ENCODE data around the gene ARL14.
"Not testable (repeated sequence)": the region's sequence is repeated elsewhere in the genome, so short reads cannot be mapped to it uniquely, and the experiment has no call there.

The ARL14 gene

DNA sequence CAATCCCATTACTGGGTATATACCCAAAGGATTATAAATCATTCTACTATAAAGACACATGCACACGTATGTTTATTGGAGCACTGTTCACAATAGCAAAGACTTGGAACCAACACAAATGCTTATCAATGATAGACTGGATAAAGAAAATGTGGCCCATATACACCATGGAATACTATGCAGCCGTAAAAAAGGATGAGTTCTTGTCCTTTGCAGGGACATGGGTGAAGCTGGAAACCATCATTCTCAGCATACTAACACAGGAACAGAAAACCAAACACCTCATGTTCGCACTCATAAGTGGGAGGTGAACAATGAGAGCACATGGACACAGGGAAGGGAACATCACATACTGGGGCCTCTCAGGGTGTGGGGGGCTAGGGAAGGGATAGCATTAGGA is 36.2 kb downstream of the ARL14 start:
- intact Hi-C loops (cut with DNase I); DNase-seq: not testable (repeated sequence)

DNA sequence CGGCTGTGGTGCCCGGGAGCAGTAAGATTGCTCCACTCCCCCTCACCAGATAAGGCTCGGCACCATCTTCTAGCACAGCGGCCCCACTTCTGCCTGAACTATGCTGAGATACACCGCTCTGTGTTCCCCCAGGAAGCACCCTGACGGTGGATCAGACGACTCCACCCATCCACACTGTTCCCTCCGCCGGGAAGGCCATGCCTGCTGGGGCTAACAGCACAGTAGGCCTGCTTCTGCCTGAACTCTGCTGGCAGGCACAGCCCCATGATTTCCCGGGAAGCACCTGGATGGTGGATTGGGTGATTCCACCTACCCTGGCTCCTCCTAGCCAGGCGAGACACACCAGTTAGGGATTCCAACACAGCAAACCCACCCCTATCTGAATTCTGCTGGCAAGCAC is 42.8 kb downstream of the ARL14 start:
- peak in 1 of 10 donors; percentile 50 for DNase-seq
- intact Hi-C loops (cut with DNase I): no loop called here

DNA sequence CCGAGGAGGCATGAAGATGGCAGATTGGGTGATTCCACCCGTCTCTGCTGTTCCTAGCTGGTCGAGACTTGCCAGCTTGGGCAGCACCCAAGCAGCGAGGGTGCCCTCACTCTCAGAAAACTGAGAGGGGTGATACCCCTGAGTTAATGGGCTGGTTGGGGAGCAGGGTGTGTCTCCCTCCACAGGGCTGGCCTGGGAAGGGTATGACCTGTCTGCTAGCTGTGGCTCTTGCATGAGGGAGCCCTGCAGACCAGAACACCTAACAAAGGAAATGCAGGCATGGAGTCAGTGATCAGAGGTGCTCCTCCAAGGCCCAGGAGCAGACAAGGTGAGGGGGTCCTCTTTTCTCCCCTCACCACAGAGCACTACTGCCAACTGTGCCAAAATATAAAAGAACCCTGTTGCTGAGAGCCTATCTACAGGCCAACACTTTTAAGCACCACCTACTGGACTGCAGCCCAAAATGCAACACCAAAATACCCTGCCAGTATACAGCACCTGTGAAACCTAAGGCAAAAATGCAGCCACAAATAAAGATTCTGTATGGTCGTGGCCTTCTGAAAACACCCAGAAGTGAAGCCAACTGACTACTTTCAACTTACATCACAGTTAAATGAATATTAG is 43.3 kb downstream of the ARL14 start:
- DNase-seq: peak in 1 of 10 donors; percentile 50
- intact Hi-C loops (cut with DNase I): no loop called here

DNA sequence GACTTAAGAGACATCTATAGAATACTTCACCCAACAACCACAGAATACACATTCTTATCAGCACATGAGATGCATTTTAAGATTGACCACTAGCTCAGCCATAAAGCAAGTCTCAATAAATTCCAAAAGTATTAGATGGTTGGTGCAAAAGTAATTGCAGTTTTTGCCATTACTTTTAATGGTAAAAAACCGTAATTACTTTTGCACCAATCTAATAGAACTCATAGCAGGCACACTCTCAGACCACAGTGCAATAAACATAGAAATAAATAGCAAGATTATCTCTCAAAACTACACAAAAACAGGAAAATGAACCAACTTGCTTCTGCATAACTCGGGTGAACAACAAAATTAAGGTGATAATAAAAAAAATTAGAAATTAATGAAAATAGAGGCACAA is 45.4 kb downstream of the ARL14 start:
- no peak for DNase-seq
- intact Hi-C loops (cut with DNase I): no loop called here

DNA sequence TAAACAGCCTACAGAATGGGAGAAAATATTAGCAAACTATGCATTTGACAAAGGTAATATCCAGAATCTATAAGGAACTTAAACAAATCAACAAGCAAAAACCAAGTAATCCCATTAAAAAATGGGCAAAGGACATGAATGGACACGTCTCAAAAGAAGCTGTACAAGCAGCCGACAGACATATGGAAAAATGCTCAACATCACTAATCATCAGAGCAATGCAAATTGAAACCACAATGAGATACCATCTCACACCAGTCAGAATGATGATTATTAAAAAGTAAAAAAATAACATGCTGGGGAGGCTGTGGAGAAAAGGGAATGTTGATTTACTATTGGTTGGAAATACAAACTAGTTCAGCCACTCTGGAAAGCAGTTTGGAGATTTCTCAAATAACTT is 48.4 kb downstream of the ARL14 start:
- no peak for DNase-seq
- intact Hi-C loops (cut with DNase I): no loop called here
